OCI-LY7 (cell line): Measurements from ENCODE around the gene DPYD. TPM values are rescaled to one million over a fixed set of nuclear protein-coding genes. Genes with fewer than 3 reads are reported as not detected.

Experiments used
- BruUV-seq: library from RNA; stranded (reverse); fragments of 400-500 nt; replicated peaks from 2 replicates; lab custom pipeline; 2021; lab: Mats Ljungman, UMichigan
- CTCF ChIA-PET: fragments of 300-600 bp; sonication (Branson Sonifier 250); formaldehyde crosslinking; loops from one replicate; lab custom pipeline; 2022; ENCODE audit warnings: antibody characterized with exemption; ENCODE audit not compliant: unreplicated experiment; lab: Charles Lee
- POLR2A ChIA-PET: fragments of 300-600 bp; sonication (Branson Sonifier 250); formaldehyde crosslinking; loops from one replicate; lab custom pipeline; 2022; ENCODE audit warnings: antibody characterized with exemption; lab: Charles Lee
- DNase-seq: peaks from one replicate; pipeline ENCODE4 v3.0.0-alpha.2; 2015; ENCODE audit warnings: low spot score
- H2AFZ ChIP-seq: fragments of 200-600 bp; sonication (generic), shearing (Covaris generic); 2 replicates; pipeline ENCODE4 v1.6.1; 2014; ENCODE audit warnings: mild to moderate bottlenecking, antibody characterized with exemption, low read length, moderate library complexity
- H3K27ac ChIP-seq: fragments of 200-600 bp; sonication (generic); 2 replicates; pipeline ENCODE4 v1.5.1; 2014; ENCODE audit warnings: mixed run types, low read depth, mild to moderate bottlenecking, moderate library complexity, low read length, inconsistent platforms; ENCODE audit not compliant: poor library complexity, severe bottlenecking
- H3K36me3 ChIP-seq: fragments of 200-600 bp; sonication (generic); 2 replicates; pipeline ENCODE4 v1.6.1; 2014; ENCODE audit warnings: mild to moderate bottlenecking, antibody characterized with exemption, low read length, moderate library complexity, mixed read lengths; ENCODE audit not compliant: insufficient read depth
- H3K4me1 ChIP-seq: fragments of 200-600 bp; sonication (generic); 2 replicates; pipeline ENCODE4 v1.5.1; 2014; ENCODE audit warnings: mild to moderate bottlenecking, low read length; ENCODE audit not compliant: insufficient read depth, poor library complexity, severe bottlenecking
- H3K4me2 ChIP-seq: fragments of 200-600 bp; sonication (generic); 2 replicates; pipeline ENCODE4 v1.6.1; 2014; ENCODE audit warnings: mild to moderate bottlenecking, low read length
- H3K4me3 ChIP-seq: fragments of 200-600 bp; sonication (generic); 2 replicates; pipeline ENCODE4 v1.5.1; 2014; ENCODE audit warnings: mild to moderate bottlenecking, low read depth, low read length; ENCODE audit not compliant: poor library complexity, severe bottlenecking
- H3K79me2 ChIP-seq: fragments of 200-600 bp; sonication (generic); 2 replicates; pipeline ENCODE4 v1.6.1; 2016; ENCODE audit warnings: low read depth, mild to moderate bottlenecking, low read length, moderate library complexity, mixed read lengths; ENCODE audit not compliant: insufficient read depth
- H3K9me2 ChIP-seq: fragments of 200-600 bp; sonication (generic); 2 replicates; pipeline ENCODE4 v1.6.1; 2016; ENCODE audit warnings: mild to moderate bottlenecking, low read length, mixed read lengths; ENCODE audit not compliant: insufficient read depth
- H3K9me3 ChIP-seq: fragments of 200-600 bp; sonication (generic); 2 replicates; pipeline ENCODE4 v1.6.1; 2014; ENCODE audit warnings: mild to moderate bottlenecking, mixed run types, low read length, mixed read lengths
- H4K20me1 ChIP-seq: fragments of 200-600 bp; sonication (generic); 2 replicates; pipeline ENCODE4 v1.6.1; 2014; ENCODE audit warnings: mild to moderate bottlenecking, antibody characterized with exemption, low read length, moderate library complexity, mixed read lengths; ENCODE audit not compliant: insufficient read depth
- EZH2phosphoT487 ChIP-seq: fragments of 200-600 bp; sonication (generic); IDR thresholded peaks from 2 replicates; pipeline ENCODE4 v1.6.1; 2018; ENCODE audit warnings: low read depth, borderline replicate concordance, mild to moderate bottlenecking, mixed run types, antibody characterized with exemption, low read length, moderate library complexity, mixed read lengths
- intact Hi-C: fragments of 100-400 bp; cut with micrococcal nuclease; formaldehyde crosslinking; loops from one replicate; pipeline ENCODE4 v1.10.0; 2022; ENCODE audit not compliant: unreplicated experiment
- total RNA-seq, 2 experiments: library from RNA; depleted of rRNA in 1 of 2; stranded (reverse); fragments of >200 nt in 1 of 2; shearing (Covaris generic) in 1 of 2; gene quantifications; 2 replicates each; pipeline ENCODE4 v1.2.3, GENCODE V29; 2014 to 2022
- TF ChIP-seq, protein P1 (sequence below): fragments of 200-600 bp; sonication (generic); conservative IDR thresholded peaks from 2 replicates; pipeline ENCODE4 v1.5.1; 2014; ENCODE audit warnings: mild to moderate bottlenecking, antibody characterized with exemption, low read length, moderate library complexity, mixed read lengths

Gene DPYD
- total RNA-seq, 2 experiments from 2014 or later: 5.5 to 13.4 TPM

DNA sequence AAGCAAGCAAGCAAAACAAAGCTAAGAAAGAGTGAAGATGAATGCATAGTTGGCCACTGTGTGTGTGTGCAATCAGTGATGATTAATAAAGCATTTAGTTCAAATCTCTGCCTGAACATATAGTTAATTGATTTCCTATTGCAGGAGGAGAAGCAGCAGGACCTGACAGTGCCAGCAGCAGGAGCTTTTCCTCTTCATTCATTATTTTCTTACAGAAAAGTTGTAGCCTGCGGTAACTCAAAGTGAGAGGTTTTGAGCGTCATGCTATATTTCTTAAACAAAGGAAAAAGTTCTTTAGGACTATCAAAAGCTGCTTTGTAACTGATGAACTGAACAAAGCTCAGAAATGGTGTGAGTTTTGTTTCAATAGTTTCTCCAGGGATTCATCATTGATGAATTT is 819.3 kb downstream of the DPYD start:
- no peaks in the 10 kb centered on the region for H3K9me3 ChIP-seq
- H3K4me3 ChIP-seq: no peak overlapping the region
- BruUV-seq: no TSS peak
- H3K79me2 ChIP-seq: no peaks in the 10 kb centered on the region
- ChIA-PET CTCF (interaction anchor here (0.6 kb wide), 1 partner anchor 632 kb away, joined by 4 read pairs; no protein-coding TSS in a partner anchor), POLR2A (interaction anchor here (0.6 to 0.7 kb wide), 3 partner anchors 58 to 1452 kb away, joined by 3 to 5 read pairs (median 4); no protein-coding TSS in a partner anchor)
- no peak overlapping the region for H3K27ac ChIP-seq
- H2AFZ ChIP-seq: no peak overlapping the region
- no peaks in the 10 kb centered on the region for H4K20me1 ChIP-seq
- no peaks in the 10 kb centered on the region for H3K4me1 ChIP-seq
- H3K9me2 ChIP-seq: no peaks in the 10 kb centered on the region
- TF ChIP-seq, protein P1, sequence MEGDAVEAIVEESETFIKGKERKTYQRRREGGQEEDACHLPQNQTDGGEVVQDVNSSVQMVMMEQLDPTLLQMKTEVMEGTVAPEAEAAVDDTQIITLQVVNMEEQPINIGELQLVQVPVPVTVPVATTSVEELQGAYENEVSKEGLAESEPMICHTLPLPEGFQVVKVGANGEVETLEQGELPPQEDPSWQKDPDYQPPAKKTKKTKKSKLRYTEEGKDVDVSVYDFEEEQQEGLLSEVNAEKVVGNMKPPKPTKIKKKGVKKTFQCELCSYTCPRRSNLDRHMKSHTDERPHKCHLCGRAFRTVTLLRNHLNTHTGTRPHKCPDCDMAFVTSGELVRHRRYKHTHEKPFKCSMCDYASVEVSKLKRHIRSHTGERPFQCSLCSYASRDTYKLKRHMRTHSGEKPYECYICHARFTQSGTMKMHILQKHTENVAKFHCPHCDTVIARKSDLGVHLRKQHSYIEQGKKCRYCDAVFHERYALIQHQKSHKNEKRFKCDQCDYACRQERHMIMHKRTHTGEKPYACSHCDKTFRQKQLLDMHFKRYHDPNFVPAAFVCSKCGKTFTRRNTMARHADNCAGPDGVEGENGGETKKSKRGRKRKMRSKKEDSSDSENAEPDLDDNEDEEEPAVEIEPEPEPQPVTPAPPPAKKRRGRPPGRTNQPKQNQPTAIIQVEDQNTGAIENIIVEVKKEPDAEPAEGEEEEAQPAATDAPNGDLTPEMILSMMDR: no peak
- no peak for TF ChIP-seq EZH2phosphoT487
- intact Hi-C loops: no loop called here
- no peak overlapping the region for H3K4me2 ChIP-seq
- no peak for DNase-seq
- no peaks in the 10 kb centered on the region for H3K36me3 ChIP-seq

DNA sequence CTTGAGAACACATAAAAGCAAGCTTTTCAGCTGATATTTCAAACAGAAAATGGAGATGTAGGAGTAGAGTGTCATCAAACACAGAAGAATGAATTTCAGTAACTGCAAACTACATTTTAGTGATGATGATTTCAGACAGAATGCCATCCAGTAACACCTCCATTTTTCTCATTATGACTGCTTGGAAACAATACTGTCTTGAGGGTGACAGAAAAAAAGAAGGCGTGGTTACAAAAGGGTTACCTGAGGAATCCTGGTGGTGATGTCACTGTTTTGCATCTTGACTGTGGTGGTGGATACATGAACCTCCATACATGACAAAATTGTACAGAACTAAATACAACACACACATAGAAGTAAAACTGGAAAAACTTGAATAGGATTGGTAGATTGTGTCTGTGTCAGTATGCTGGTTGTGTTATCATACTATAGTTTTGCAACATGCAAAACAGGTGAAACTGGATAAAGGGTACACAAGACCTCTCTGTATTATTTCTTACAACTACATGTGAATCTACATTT is 823.4 kb downstream of the DPYD start:
- Histone ChIP-seq H4K20me1 (no peaks in the 10 kb centered on the region), H3K4me3 (no peak overlapping the region), H3K4me1 (no peaks in the 10 kb centered on the region), H2AFZ (no peak overlapping the region), H3K9me2 (no peaks in the 10 kb centered on the region), H3K79me2 (no peaks in the 10 kb centered on the region), H3K36me3 (no peaks in the 10 kb centered on the region), H3K4me2 (no peak overlapping the region), H3K27ac (no peak overlapping the region), H3K9me3 (no peaks in the 10 kb centered on the region)
- BruUV-seq: no TSS peak
- TF ChIP-seq, protein P1: no peak
- no peak for TF ChIP-seq EZH2phosphoT487
- ChIA-PET CTCF (no interaction called here), POLR2A (no interaction called here)
- DNase-seq: no peak
- intact Hi-C loops: no loop called here

DNA sequence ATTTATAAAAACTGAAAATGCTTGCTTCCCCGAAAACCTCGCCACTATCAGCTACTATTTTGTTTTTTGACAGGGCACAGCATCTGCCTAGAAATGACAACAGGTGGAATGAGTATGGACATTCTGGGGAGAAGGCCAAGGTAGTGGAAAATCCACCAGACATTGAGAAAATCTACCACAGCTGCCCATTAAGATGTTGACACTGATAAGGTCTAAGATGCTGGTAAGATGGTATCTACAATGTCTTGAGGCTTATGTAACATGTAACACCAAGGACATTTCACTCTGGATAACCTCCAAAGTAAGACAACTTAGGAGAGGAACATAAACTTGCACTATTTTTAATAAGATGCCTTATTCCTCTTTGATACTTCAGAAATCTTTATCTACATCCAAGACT is 825.1 kb downstream of the DPYD start:
- no peaks in the 10 kb centered on the region for H3K9me3 ChIP-seq
- H3K4me1 ChIP-seq: no peaks in the 10 kb centered on the region
- TF ChIP-seq, protein P1: no peak
- no peak for TF ChIP-seq EZH2phosphoT487
- no TSS peak for BruUV-seq
- intact Hi-C loops: no loop called here
- H4K20me1 ChIP-seq: no peaks in the 10 kb centered on the region
- no peaks in the 10 kb centered on the region for H3K79me2 ChIP-seq
- H3K27ac ChIP-seq: no peak overlapping the region
- H3K36me3 ChIP-seq: no peaks in the 10 kb centered on the region
- no peak for DNase-seq
- H3K4me3 ChIP-seq: no peak overlapping the region
- ChIA-PET CTCF (no interaction called here), POLR2A (no interaction called here)
- no peak overlapping the region for H2AFZ ChIP-seq
- no peak overlapping the region for H3K4me2 ChIP-seq
- no peaks in the 10 kb centered on the region for H3K9me2 ChIP-seq
